OCI-LY1 (cell line): ENCODE results near the gene TRPC4AP.

ENCODE experiments used
- CTCF ChIP-seq: fragments of 200-600 bp; sonication (generic), shearing (Covaris generic); IDR thresholded peaks from 2 replicates; pipeline ENCODE4 v1.5.1; 2017; ENCODE audit warnings: mild to moderate bottlenecking, antibody characterized with exemption, low read length, moderate library complexity, mixed read lengths
- EZH2 ChIP-seq: fragments of 200-600 bp; sonication (generic), shearing (Covaris generic); IDR thresholded peaks from 2 replicates; pipeline ENCODE4 v1.8.0; 2017; ENCODE audit warnings: borderline replicate concordance, mixed run types, mild to moderate bottlenecking, antibody characterized with exemption, low read length, moderate library complexity, mixed read lengths

GRCh38 chr20:35066194-35066593 is 26.4 kb downstream of the TRPC4AP start:
- TF ChIP-seq CTCF (no peak), EZH2 (no peak)
